Bronchus fibroblast of lung (primary cell): ENCODE measurements around the gene ZNF684. TPM values are rescaled to one million over a fixed set of nuclear protein-coding genes. Genes with fewer than 3 reads are reported as not detected.

Experiments
- total RNA-seq: library from RNA; depleted of rRNA; stranded (reverse); fragments of >200 nt; gene quantifications from 2 replicates; pipeline ENCODE4 v1.2.3, GENCODE V29; 2015

Gene ZNF684
- total RNA-seq, result 2.8 and 7.4 TPM in 2 replicates

DNA sequence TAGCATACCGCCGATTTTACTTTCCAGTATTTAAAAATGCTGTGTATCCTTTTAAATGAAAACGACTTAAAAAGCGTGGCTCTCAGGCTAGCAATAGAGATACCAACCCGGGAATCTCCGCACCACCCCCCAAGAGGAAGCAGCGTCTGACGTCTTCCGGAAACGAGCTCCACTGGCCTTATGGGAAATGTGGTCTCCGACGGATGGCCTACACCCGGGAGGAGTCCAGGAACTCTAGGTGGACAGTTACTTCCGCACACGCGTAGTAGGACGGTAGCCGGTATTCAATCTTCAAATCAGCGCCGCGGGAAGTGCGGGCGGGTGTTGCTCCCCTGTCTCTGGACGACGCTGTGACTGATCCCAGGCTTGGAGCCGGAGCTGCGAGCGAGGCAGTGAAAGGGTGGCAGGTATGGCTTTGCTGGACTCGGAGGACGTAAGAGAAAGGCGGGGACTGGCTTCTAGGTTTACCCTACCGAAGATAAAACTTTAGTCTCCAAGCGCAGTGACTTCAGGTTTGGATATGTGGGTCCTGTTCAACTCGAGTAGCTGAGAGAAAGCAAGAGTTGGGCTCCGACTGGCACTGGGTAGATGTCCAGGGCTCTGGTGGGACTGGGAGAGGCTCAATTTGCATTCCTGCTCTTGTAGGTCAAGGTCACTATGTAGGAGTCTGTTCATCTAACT lies at the start of gene ZNF684:
ZNF684 (plus strand) TSS at position 257 of the 681 bp plus-strand sequence. CDS start 1,530 bp downstream, outside the sequence.

DNA sequence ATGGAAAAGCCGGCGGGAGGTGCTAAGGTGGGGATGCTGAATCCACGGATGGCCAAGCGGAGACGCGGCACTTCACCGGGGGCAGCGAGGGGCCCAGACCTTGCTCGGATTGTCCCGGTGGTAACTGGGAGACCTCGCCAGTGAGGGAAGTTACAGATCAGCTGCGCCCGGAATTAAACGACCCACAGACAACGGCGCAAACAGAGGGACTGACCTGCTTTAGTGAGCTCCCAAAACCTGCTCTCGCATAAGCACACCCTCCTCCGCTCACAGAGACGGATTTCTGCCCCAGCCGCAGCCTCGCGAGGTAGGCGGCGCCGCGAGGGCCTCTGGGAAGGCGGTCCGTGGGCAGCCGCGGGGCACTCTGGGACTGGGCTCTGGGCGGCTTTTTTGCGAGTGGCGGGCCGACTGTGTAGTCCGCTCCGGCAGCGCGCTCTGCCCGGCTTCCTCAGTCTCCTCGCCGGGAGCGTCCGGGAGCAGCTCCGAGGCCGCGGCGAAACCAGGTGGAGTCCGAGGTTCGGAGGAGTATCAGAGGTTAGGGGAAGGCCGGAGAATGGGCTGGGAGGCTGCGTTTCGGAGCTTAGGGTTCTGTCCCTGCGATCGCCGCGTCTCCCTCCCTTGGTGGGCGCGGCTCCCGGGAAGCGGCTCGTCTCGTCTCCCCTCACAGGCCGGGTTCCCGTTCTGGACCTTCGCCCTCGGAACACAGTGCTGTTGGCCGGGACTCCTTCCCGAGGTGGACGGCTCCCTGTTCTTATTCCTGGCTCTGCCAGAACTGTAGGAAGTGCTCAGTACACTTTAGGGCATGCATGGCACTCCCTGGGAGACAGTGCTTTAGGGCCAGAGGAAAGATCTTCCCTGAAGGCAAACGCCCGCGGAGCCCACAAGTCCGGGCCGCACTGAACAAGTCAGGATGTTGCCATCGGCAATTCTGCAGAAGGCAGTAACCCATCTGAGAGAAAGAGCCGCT lies 22.8 kb upstream of the ZNF684 start, which contains the start of gene EXO5:
EXO5 (plus strand) TSS at position 393 of the 967 bp plus-strand sequence. CDS start 5,778 bp downstream, outside the sequence.

Other genes starting within 250 kb of the ZNF684 start
- gene COL9A2, start 214.4 kb upstream of the ZNF684 start, total RNA-seq, result 4.9 and 5.6 TPM in 2 replicates
- gene SMAP2, start 157.9 kb upstream of the ZNF684 start, total RNA-seq, result 22.0 and 23.2 TPM in 2 replicates
- 2.5 TPM in 2 replicates for gene ZFP69B, start 81.2 kb upstream of the ZNF684 start, total RNA-seq
- gene ZFP69, start 54.3 kb upstream of the ZNF684 start, total RNA-seq, result 2.8 and 3.0 TPM in 2 replicates
- gene EXO5, start 22.9 kb upstream of the ZNF684 start, total RNA-seq, result 8.0 and 10.3 TPM in 2 replicates
- gene RIMS3, start 134.0 kb downstream of the ZNF684 start, total RNA-seq, result 0.15 and 1.0 TPM in 2 replicates
- 35.8 and 36.0 TPM in 2 replicates for gene NFYC, start 160.1 kb downstream of the ZNF684 start, total RNA-seq